ENCODE measurements around the gene UMOD.

UMOD gene

DNA sequence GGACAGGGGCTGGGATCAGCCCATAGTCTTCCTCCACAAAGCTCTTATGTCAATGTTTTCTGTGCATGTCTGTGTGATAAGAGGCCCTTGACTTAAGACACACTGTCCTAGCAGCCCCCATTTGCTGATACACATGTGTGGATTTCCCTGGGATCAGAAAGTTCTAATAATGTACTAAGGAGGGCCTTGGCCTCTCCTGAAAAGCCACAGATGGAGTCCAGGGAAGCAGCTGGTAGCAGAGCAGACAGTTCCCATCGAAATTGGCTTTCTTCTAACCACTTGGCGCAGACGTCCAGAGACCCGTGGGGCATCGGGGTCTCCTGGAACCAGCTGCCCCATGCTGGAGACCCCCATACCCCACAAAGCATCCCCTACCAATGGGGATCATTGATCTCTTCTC lies 20.9 kb downstream of the UMOD start:
- Histone ChIP-seq H3K79me2 (ENCODE audit: insufficient read depth, low read length) (no peaks in the 10 kb centered on the region), H3K27me3 (ENCODE audit: insufficient read depth, low read length, poor library complexity, severe bottlenecking) (no peaks in the 10 kb centered on the region), H3K9me3 (ENCODE audit: insufficient read depth, low read depth, low read length) (no peaks in the 10 kb centered on the region; the same call in 1 of the 2 replicates), H3F3A (ENCODE audit: low read depth) (no peaks in the 10 kb centered on the region), H2AFZ (ENCODE audit: low read length) (no peak overlapping the region), H3K4me3 (ENCODE audit: low read length, poor library complexity, severe bottlenecking) (no peak overlapping the region), H3K36me3 (ENCODE audit: insufficient read depth, low read length) (no peaks in the 10 kb centered on the region), H4K20me1 (ENCODE audit: insufficient read depth, low read length, poor library complexity, severe bottlenecking) (no peaks in the 10 kb centered on the region), H3K4me2 (ENCODE audit: low read depth, low read length, poor library complexity, severe bottlenecking) (no peak overlapping the region), H3K4me1 (ENCODE audit: insufficient read depth, low read length, poor library complexity, severe bottlenecking) (no peaks in the 10 kb centered on the region), H3K9ac (ENCODE audit: low read depth, low read length, poor library complexity, severe bottlenecking) (no peak overlapping the region), H3K9me2 (replicated peaks; ENCODE audit: low read depth, low read length) (no peaks in the 10 kb centered on the region)
- no peak for TF ChIP-seq CTCF (conservative IDR thresholded peaks at IDR 0.05; ENCODE audit: low read length)
- TF ChIP-seq EZH2phosphoT487 (IDR thresholded peaks at IDR 0.05; ENCODE audit: borderline replicate concordance): no peak

GRCh38 chr16:20329392-20330138 lies 22.9 kb downstream of the UMOD start:
- H3K27me3 ChIP-seq (ENCODE audit: insufficient read depth, low read length, poor library complexity, severe bottlenecking): no peaks in the 10 kb centered on the region
- H3K9ac ChIP-seq (ENCODE audit: low read depth, low read length, poor library complexity, severe bottlenecking): no peak overlapping the region
- H2AFZ ChIP-seq (ENCODE audit: low read length): no peak overlapping the region
- no peaks in the 10 kb centered on the region for H3K9me2 ChIP-seq (replicated peaks; ENCODE audit: low read depth, low read length)
- no peaks in the 10 kb centered on the region for H3K4me1 ChIP-seq (ENCODE audit: insufficient read depth, low read length, poor library complexity, severe bottlenecking)
- no peaks in the 10 kb centered on the region for H3F3A ChIP-seq (ENCODE audit: low read depth)
- no peaks in the 10 kb centered on the region; the same call in 1 of the 2 replicates for H3K9me3 ChIP-seq (ENCODE audit: insufficient read depth, low read depth, low read length)
- TF ChIP-seq CTCF (conservative IDR thresholded peaks at IDR 0.05; ENCODE audit: low read length) (no peak), EZH2phosphoT487 (IDR thresholded peaks at IDR 0.05; ENCODE audit: borderline replicate concordance) (no peak)
- no peak overlapping the region for H3K4me3 ChIP-seq (ENCODE audit: low read length, poor library complexity, severe bottlenecking)
- no peaks in the 10 kb centered on the region for H4K20me1 ChIP-seq (ENCODE audit: insufficient read depth, low read length, poor library complexity, severe bottlenecking)
- H3K79me2 ChIP-seq (ENCODE audit: insufficient read depth, low read length): no peaks in the 10 kb centered on the region
- no peaks in the 10 kb centered on the region for H3K36me3 ChIP-seq (ENCODE audit: insufficient read depth, low read length)
- no peak overlapping the region for H3K4me2 ChIP-seq (ENCODE audit: low read depth, low read length, poor library complexity, severe bottlenecking)

- Histone ChIP-seq H4K20me1 (ENCODE audit: insufficient read depth, low read length, poor library complexity, severe bottlenecking) (no peaks in the 10 kb centered on the region), H3K4me2 (ENCODE audit: low read depth, low read length, poor library complexity, severe bottlenecking) (no peak within 1 kb of the TSS), H3K79me2 (ENCODE audit: insufficient read depth, low read length) (no peaks in the 10 kb centered on the region), H3F3A (ENCODE audit: low read depth) (no peaks in the 10 kb centered on the region), H3K9me2 (replicated peaks; ENCODE audit: low read depth, low read length) (no peaks in the 10 kb centered on the region), H3K36me3 (ENCODE audit: insufficient read depth, low read length) (no peaks in the 10 kb centered on the region), H3K9ac (ENCODE audit: low read depth, low read length, poor library complexity, severe bottlenecking) (no peak within 1 kb of the TSS), H3K9me3 (ENCODE audit: insufficient read depth, low read depth, low read length) (no peaks in the 10 kb centered on the region; the same call in 1 of the 2 replicates), H3K27me3 (ENCODE audit: insufficient read depth, low read length, poor library complexity, severe bottlenecking) (no peaks in the 10 kb centered on the region), H3K4me1 (ENCODE audit: insufficient read depth, low read length, poor library complexity, severe bottlenecking) (no peaks in the 10 kb centered on the region), H2AFZ (ENCODE audit: low read length) (no peak within 1 kb of the TSS), H3K4me3 (ENCODE audit: low read length, poor library complexity, severe bottlenecking) (no peak within 1 kb of the TSS)
- no peak for TF ChIP-seq EZH2phosphoT487 (IDR thresholded peaks at IDR 0.05; ENCODE audit: borderline replicate concordance)
- no peak for TF ChIP-seq CTCF (conservative IDR thresholded peaks at IDR 0.05; ENCODE audit: low read length)
Measured at GRCh38 chr16:20327444-20328041, 25.0 kb downstream of the UMOD start, which contains the start of gene GP2. TSS of gene GP2 (minus strand) at chr16:20327513. CDS start at chr16:20326431, 1,082 bp downstream.

Measured in Loucy (cell line).